Activated CD4-positive, CD25-positive, alpha-beta regulatory T cell (primary cell): ENCODE measurements around the gene ETNPPL.
"Not testable (repeated sequence)": the region's sequence is repeated elsewhere in the genome, so short reads cannot be mapped to it uniquely, and the experiment has no call there.

Experiments
- DNase-seq, 4 experiments: peaks; one replicate each; lab custom pipeline; 2025; lab: John Stamatoyannopoulos, UW

Gene ETNPPL

DNA sequence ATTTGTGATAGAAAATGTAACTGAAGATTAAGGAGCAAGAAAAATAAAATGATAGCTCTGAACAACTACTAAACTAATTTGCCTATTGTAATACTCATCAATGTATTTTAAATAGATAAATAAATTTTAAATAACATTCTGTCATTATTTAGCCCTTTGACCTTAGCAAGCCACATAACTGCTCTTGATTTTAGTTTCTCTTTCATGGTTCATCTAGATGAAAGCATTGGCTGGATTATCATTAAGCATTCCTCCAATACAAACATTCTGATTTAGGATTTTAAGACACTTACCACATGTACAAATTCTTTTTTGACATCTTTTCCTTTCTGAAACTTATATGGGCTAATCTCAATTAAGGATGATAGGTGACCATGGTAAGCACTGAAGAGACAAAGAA, 8.5 kb downstream of the ETNPPL start:
- no peak for DNase-seq

DNA sequence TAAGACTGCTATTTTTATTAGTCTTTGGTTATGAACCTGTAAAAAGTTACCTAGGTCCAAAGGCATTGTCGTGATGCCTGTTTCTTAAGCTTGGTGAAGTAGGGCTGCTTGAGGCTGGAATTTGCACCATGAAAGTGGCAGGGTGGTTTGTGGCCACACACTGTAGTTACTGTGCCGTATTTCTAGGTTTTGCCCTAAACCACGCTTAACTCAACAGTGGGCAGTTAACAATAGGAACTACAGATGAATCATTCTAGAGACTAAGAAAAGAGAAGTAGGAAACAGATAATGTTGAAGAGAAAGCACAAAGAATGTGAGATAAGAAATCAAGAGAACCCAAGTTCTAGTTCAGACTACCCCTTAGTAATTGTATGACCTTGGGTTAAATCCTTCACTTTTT, 11.5 kb downstream of the ETNPPL start:
- DNase-seq: no peak

DNA sequence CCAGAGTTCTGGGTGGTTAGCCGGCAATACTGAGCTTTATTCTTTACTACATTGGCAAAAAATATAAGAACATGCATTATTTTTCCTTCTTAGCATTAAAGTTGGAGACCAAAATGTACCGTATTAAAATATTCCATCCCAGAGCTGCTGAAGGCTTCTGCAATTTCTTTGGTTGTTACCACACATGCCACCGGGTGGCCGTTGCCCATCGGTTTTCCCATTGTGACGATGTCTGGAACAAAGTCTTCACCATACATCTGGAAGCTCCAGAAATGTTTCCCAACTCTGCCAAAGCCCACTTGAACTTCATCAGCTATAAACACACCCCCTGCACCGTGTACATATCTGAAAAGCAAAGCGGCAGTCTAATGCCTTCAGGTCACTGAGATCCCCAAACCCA, 13.7 kb downstream of the ETNPPL start:
- no peak for DNase-seq

DNA sequence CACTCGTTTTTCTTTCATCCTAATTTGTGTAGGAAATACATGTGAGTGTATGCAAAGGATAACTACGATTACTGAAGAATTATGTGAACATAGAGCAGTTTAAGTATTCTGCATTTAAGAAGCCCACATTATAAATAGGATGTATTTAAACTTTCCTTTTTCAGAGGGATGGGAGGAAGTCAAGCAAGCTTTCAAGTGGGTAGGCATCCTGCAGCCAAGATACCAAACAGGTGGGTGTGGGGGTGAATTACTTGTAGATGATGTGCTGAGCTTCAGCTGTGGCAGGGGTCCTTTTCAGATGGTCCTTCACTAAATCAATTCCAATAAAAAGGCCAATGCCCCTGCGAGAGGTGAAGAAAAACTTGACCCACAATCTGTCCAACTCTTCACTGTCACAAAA, 16.3 kb downstream of the ETNPPL start:
- DNase-seq: no peak

DNA sequence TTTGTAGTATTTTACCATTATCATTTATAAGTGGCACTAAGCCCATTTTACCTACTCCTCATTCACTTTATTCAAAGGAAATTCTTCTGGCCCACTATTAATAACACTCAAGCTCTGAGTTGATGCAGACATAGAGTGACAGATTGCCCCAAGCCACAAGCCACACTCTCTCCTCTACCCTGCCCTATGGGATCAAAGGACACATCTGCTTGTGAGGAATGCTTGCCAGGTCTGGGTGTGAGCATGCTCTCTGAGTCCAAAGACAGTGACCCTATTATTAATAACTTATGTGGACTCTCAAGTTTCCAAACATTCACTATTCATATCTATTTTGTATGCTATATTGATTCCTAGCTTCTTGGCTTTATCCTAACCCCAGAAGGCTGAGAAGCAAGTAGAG, 18.5 kb downstream of the ETNPPL start:
- no peak for DNase-seq

DNA sequence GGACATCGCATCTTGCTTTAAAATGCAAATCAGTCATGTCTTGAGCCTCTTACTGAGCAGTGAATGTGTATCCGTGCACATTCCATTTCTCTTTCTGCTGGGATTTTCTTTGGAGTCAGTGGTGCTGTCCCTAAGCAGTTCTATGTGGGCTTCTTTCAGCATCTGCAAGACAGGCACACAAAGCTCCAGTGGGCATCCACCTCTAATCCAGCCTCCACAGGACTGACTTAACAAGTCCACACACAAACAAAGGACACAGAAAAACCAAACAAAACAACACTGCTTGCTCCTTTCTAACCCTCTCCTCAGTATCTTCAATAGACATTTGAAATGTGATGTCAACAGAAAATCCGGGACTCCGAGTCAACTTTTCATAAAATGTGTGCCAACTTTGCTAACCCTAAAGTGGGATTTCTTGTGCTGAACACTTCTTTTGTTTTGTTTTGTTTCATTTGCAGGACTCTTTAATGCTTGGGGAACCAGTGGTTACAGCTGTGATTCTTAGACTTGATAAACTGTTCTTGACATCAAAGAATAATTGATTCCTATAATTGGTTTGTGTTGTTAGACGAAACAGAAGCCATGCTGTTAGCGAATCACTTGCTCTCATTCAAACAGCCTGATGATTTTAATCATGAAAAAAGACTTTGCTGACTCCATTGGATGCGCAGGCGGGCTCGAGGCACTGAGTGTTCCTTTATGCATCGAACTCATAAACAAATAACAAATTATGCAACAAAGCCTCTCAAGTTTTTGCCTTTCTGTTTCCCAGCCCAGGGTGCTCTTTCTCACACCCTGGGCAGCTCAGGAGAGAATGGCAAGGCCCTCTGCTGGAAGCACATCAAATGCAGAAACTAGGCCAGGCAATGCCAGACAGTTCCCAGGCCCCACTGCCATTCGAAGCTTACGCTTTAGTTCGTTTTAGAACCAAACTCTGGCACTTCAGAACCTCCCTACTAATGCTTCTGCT, 20.1 kb downstream of the ETNPPL start:
- DNase-seq: no peak

DNA sequence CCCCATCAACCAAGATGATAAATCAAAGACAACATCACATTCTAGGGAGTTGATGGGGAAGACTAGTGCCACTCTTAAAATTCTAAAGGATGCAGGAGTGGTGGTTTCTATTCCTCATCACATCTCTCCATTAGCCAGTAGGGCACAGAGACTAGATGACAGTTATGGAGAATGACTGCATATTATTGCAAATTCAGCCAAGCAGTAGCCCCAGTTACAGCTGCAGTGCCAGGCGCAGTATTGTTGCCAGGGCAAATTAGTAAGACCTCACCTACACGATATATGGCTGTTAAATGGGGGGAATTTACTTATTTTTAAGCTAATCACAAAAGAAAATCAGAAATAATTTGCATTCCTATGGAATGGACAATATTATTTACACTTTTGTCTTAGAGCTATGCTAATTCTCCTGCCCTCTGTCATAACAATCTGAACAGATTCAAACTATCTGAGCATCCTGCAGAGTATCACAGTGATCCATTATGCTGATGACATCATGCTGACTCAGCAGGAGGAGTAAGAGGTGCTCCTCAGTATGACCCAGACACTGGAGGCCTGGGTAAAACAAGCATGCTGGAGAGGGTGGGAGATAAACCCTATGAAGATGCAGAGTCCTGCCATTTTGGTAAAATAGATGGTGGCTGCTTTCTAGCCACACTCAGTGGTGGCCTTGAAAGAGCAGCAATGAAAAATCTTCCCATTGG, 24.7 kb downstream of the ETNPPL start:
- DNase-seq: no peak

DNA sequence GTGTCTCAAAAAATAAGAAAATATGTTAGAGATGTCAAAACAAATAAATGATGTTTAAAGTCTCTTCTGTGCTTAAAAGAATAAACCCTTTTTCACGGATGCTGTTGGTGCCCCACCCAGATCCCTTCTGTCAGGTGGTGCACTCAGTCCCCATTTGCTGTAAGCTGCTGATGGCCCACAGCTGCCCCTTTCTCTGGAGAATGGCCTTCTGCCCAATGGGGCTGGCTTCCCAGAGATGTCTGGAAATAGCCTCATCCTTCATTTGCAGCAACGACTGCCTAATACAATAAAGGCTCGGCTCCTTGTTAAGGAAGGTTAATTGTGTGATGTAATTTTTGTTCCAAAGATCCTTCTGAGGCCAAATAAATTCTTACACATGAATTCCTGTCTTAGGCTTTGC, 31.8 kb downstream of the ETNPPL start:
- no peak for DNase-seq

DNA sequence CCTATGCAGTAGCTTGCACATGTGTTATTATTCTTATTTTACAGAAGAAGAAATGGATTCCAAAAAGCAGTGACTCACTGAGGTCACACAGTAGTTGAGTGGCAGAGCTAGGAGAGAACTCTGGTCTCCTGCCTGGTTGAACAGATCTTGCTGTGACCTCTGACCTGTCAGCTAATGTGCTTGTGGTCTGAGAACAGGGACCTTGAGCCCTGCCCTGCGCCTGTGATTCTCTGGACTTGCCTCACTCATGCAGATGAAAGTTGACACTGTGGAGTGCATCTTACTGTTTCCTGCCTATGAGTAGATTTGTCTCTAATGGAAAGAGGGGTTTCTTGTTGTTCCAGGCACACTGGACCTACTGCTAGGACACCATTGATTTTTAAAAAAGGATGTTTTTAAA, 32.3 kb downstream of the ETNPPL start:
- DNase-seq: no peak

DNA sequence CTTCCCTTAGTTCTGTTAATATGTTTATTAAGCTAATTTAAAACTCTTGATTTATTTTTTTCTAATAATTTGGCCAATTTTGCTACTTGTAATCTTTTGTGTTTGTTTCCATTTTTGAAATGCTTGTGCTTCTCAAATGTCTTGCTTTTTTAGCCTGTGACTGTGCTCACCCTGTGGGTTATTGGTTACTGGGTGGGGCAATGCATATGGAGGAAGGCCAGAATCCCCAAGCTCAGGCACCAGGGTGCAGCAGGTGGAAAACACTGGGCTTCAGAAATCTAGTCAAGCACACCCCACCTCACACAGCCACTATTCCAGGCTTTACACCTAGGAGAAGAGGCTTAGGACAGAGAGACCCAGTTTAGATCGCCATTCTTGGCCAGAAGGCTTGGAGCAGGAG, 33.1 kb downstream of the ETNPPL start:
- no peak for DNase-seq

DNA sequence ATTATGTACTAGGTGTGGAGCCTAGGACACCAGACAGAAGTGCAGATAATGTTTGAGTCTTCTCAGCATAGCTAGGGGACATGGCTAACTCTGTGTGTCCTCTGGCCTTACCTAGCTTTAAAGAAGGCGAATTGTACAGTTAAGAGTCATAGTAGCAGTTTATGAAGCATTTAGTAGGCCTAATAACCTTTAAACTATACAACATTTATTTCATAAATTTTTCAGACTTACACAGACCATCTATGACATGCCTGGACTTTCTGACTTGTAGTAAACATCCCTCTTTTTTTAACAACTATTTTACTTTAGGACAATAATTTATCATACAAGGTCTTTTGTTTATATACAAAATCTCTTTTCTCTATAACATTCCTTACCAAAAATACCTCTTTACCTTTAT, 37.4 kb downstream of the ETNPPL start:
- no peak for DNase-seq

DNA sequence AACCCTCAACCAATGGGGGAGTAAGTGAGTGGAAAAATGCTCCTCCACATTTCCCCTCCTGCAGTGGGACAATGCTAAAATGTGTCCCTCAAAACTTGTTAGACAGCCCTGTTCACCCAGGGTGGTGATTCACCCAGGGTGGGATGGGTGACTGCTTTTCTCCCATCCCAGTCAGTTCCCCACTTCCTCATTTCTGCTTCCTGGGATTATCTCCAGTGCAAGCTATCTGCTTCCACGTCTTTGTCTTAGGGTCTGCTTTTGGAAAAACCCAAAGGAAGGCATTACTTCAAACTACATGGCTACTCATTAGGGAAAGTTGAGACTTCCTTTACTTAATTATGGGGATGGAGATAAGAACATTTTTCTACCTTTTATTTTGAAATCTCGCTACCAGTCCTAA, 45.5 kb downstream of the ETNPPL start:
- no peak for DNase-seq

DNA sequence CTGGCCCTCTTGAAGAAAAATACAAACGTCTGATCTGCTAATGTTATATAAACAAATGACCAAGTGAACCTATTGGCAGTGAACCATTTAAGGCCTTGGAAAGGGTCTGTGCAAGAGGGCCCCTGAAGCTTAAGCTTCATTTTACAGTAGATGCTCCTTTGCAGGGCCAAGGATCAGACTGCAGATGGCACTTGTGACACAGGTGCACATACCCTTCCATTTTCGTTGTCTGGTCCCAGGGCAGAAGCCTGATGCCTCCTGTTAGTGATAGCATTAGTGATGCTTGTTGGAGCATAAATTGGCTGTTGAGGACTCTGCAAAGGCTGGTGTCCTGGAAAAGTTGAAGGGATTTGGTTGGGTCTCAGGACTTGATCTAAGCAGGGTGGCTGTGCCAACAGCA, 46.5 kb downstream of the ETNPPL start:
- no peak for DNase-seq

DNA sequence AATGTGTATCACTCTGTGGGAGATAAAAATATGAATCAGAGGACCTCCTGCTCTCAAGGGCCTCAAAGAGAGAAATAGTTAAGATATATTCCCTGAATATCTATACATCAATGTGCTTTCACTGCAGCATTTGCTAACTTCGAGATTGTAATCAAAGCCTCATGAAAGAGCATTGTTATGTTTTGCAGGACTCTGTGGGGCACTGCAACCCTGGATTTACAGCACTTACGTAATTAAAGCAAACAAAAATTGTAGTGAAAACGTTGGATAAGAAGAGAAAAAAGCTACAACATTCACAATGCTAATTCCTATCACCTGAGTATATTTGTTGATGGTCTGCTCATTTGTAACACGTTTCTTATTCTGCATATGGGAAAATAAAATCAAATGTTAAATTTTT, 48.0 kb downstream of the ETNPPL start:
- no peak for DNase-seq

DNA sequence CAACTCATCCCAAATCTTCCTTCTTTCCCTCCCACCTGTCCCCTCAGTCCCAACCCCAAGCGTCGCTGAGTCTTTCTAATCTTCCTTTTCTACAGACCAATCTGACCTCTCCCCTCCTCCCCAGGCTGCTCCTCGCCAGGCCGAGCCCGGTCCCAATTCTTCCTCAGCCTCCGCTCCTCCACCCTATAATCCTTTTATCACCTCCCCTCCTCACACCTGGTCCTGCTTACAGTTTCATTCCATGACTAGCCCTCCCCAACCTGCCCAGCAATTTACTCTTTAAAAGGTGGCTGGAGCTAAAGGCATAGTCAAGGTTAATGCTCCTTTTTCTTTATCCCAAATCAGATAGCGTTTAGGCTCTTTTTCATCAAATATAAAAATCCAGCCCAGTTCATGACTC, 52.3 kb downstream of the ETNPPL start:
- DNase-seq: not testable (repeated sequence)

DNA sequence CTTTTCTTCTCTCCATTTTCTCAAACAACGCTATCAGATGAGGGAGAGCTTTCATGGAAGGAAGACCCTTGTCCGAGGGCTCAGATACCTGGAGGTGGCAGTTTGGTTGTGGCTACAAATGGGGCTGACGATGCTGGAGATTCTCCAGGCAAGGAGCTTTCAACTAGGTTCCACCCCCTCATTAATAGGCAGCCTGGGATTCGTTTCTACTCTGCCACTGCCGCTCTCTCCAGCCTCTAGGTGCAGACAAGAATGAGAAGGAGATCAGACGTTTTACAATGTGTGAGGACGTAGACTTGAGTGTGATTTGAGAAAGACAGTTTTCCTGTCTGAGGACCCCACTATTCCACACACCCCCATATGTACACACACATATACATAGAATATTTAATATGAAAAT, 53.1 kb downstream of the ETNPPL start:
- no peak for DNase-seq

DNA sequence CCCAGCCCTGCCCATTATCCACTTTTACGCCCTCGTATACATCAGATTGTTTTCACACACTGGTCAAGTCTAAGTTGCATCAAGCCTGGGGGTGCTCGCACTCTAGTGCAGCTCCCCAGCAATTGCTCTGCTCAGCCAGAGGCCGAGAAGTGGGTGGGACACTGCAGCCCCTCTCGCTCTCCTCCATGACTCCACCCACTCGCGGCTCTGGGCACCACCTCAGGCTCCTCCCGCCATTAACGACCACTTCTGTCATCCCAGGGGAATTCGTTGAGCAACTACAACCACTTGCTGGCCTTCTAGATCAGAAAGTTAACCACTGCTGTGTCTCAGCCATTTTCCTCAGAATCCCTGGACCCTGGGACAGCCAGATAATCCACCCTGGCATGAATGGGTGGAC, 53.6 kb downstream of the ETNPPL start:
- no peak for DNase-seq

DNA sequence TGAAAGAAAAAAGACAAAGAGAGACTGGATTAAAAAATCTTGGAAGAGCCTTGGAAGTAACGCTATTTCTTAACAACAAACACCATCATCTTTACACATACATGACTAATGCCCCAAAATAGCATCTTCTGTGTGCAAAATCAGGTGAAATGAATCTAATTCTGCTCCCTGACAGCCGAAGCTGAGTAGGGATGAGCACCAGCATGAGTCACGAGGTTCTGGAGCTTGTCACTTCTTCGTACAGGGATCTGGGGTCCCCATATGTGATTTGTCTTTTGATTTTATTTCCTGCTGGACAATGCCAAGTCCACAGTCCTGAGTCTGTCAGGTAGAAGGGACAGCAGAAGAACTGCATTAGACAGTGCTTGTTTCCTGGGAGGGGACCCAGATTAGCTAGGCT, 56.6 kb downstream of the ETNPPL start:
- DNase-seq: no peak

DNA sequence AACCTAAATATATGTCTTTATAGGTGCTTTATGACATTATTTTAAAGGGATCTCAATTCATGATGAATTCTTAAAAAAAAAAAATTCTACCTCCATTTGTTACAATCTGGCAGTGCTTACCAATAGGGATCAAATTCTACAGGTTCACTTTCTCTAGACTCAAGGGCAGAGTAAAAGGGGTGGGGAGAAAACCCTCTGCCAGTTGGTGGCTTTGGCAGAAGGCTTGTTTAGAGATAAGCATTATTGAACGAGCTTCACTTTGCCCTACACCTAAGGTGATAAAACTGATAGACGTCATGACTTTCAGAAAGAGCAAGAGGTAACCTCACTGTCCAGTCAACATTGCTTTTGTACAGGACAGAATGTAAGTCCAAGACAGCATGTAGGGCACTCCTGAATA, 58.9 kb downstream of the ETNPPL start:
- DNase-seq: no peak

DNA sequence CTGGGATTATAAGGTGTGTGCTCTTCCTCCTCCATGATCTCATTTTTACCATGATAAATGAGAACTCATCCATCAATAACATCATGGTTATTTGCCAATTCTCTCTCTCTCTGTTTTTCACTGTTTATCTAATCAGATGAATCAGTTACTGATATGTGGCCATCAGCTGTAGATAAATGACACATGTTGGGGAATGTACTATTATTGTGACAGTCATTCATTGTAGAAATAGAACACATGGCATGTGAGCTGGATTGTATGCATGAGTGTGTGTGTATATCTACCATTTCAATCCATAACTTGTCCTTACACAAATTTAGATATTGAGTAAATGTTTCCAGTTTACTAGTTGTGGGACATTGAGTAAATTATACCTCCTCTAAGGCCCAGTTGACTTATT, 59.5 kb downstream of the ETNPPL start:
- DNase-seq: no peak

DNA sequence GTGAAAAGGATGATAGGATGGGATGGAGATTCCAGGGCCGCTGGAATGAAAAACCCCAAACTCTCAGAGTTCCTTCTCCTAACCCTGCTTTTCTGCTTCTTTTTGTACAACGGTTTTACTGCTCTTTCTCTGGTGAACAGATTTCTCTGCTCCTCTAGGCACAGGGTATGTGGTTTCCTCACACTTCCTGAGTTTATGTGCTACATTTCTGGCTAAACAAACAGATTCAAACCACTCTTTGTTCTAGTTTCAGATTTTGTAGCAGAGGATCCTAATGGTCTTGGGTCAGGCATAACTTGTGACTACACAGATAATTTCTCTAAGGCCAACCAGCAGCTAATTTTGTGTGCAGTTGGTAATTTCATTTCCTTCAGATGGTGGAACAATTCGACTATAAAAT, 59.9 kb downstream of the ETNPPL start:
- DNase-seq: no peak

DNA sequence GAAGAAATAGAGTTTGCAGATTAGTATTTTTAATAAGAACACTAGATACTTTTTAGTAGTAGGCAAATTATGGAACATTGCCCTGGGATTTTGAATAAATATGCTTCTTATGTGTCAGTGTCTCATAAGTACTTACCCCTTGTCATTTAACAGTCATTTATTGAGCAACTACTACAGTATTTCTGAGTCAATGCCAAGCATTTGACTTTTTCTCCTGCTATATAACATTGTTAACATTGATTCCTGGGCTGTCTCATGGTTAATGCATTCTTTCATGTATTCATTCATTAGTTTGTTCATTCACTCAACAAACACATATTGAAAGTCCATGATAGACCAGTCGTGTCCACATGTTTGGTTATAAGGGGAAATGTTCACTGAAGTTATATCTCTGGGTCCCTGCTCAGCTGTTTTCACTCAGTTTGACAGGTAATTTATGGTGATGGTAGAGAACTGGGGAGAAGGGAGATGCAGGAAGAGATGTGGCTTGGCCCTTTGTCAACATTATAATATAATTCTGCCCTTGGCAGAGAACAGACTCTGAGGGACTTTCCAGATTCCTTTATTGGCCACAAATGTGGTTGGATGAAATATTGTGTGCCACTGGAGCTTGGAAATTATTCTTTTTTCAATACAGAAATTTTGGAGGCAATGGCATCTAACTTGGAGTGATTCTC, 62.6 kb downstream of the ETNPPL start:
- DNase-seq: no peak

DNA sequence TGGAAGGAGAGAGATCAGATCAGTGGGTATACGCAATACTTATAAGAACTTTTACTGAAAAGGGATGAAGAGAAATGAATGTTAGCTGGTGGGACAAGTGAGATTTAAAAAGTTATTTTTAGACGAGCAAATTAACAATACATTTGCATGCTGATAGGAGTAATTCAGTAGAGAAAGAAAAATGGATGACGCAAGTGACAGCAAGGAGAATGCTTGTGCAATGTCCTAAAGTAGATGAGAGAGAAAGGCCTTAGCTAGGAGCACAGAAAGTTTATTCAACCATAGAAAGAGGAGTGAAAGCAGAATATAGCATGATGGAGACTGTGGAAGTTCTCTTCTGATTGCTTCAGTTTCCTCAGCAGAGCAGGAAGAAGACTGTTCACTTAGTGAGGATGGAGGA, 66.7 kb downstream of the ETNPPL start:
- DNase-seq: no peak
